Measurements from ENCODE around the gene CLEC4A. TPM values are rescaled to one million over a fixed set of nuclear protein-coding genes. Genes with fewer than 3 reads are reported as not detected.
"Not testable (repeated sequence)": the region's sequence is repeated elsewhere in the genome, so short reads cannot be mapped to it uniquely, and the experiment has no call there.

The CLEC4A gene
- total and polyA plus RNA-seq, 2 experiments from 2014 or later, result 0.48 TPM; not detected in 1

DNA sequence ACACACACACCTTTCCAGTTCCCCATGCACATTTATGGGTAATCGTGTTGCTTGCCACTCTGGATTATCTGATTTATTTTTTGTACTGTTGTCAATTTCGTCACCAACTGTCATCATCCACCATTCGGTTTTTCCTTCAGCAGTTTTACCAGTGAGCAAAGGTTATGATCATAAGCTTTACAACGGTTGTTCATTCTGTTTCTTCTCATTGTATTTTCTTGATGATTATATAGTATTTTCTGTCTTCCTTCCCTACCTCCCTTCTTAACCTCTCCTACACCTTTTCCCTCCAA lies 40.7 kb upstream of the CLEC4A start (continued):
- TF ChIP-seq, protein P1, sequence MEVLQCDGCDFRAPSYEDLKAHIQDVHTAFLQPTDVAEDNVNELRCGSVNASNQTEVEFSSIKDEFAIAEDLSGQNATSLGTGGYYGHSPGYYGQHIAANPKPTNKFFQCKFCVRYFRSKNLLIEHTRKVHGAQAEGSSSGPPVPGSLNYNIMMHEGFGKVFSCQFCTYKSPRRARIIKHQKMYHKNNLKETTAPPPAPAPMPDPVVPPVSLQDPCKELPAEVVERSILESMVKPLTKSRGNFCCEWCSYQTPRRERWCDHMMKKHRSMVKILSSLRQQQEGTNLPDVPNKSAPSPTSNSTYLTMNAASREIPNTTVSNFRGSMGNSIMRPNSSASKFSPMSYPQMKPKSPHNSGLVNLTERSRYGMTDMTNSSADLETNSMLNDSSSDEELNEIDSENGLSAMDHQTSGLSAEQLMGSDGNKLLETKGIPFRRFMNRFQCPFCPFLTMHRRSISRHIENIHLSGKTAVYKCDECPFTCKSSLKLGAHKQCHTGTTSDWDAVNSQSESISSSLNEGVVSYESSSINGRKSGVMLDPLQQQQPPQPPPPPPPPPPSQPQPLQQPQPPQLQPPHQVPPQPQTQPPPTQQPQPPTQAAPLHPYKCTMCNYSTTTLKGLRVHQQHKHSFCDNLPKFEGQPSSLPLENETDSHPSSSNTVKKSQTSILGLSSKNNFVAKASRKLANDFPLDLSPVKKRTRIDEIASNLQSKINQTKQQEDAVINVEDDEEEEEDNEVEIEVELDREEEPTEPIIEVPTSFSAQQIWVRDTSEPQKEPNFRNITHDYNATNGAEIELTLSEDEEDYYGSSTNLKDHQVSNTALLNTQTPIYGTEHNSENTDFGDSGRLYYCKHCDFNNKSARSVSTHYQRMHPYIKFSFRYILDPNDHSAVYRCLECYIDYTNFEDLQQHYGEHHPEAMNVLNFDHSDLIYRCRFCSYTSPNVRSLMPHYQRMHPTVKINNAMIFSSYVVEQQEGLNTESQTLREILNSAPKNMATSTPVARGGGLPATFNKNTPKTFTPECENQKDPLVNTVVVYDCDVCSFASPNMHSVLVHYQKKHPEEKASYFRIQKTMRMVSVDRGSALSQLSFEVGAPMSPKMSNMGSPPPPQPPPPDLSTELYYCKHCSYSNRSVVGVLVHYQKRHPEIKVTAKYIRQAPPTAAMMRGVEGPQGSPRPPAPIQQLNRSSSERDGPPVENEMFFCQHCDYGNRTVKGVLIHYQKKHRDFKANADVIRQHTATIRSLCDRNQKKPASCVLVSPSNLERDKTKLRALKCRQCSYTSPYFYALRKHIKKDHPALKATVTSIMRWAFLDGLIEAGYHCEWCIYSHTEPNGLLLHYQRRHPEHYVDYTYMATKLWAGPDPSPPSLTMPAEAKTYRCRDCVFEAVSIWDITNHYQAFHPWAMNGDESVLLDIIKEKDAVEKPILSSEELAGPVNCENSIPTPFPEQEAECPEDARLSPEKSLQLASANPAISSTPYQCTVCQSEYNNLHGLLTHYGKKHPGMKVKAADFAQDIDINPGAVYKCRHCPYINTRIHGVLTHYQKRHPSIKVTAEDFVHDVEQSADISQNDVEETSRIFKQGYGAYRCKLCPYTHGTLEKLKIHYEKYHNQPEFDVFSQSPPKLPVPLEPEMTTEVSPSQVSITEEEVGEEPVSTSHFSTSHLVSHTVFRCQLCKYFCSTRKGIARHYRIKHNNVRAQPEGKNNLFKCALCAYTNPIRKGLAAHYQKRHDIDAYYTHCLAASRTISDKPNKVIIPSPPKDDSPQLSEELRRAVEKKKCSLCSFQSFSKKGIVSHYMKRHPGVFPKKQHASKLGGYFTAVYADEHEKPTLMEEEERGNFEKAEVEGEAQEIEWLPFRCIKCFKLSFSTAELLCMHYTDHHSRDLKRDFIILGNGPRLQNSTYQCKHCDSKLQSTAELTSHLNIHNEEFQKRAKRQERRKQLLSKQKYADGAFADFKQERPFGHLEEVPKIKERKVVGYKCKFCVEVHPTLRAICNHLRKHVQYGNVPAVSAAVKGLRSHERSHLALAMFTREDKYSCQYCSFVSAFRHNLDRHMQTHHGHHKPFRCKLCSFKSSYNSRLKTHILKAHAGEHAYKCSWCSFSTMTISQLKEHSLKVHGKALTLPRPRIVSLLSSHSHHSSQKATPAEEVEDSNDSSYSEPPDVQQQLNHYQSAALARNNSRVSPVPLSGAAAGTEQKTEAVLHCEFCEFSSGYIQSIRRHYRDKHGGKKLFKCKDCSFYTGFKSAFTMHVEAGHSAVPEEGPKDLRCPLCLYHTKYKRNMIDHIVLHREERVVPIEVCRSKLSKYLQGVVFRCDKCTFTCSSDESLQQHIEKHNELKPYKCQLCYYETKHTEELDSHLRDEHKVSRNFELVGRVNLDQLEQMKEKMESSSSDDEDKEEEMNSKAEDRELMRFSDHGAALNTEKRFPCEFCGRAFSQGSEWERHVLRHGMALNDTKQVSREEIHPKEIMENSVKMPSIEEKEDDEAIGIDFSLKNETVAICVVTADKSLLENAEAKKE (CRISPR knock-in tag; IDR thresholded peaks at IDR 0.05), result no peak
- TF ChIP-seq ZNF331 (CRISPR knock-in tag; IDR thresholded peaks at IDR 0.05; ENCODE audit: low read depth) (no peak), CREB1 (CRISPR knock-in tag; IDR thresholded peaks at IDR 0.05; ENCODE audit: low read depth) (no peak)

DNA sequence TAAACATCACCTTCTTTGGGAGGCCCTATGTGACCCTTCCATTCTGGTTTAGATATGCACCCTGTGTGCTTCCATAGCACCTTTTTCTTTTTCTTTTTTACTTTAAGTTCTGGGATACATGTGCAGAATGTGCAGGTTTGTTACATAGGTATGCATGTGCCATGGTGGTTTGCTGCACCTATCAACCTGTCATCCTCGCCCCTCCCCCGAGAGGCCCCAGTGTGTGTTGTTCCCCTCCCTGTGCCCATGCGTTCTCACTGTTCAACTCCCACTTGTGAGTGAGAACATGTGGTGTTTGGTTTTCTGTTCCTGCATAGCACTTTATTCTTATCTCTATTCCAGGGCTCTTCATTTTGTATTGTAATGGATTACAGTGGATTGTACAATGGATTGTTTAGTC lies 39.1 kb upstream of the CLEC4A start:
- H3K4me2 ChIP-seq; H3K36me3 ChIP-seq (ENCODE audit: insufficient read depth); H3K36me3 Mint-ChIP-seq (ENCODE audit: low read depth); H2AFZ ChIP-seq; H3K27ac Mint-ChIP-seq; H3K9me2 ChIP-seq (ENCODE audit: insufficient read depth); H3K4me1 Mint-ChIP-seq; H3K4me3 Mint-ChIP-seq; H3K27me3 ChIP-seq (ENCODE audit: insufficient read depth); H3K27ac ChIP-seq (ENCODE audit: low read depth); H3K27me3 Mint-ChIP-seq (ENCODE audit: insufficient read depth, low read depth, poor library complexity); H3K4me3 ChIP-seq; H3K9me3 Mint-ChIP-seq; DNase-seq (ENCODE audit: low spot score); ATAC-seq; H4K20me1 ChIP-seq (replicated peaks; ENCODE audit: insufficient read depth); H3F3A ChIP-seq (replicated peaks; ENCODE audit: low read depth): not testable (repeated sequence)
- Histone ChIP-seq H3K4me1 (ENCODE audit: insufficient read depth) (peaks cover 13% of the 10 kb centered on the region; the same call in 1 of the 2 replicates), H3K79me2 (replicated peaks; ENCODE audit: insufficient read depth) (peaks cover 42% of the 10 kb centered on the region)

DNA sequence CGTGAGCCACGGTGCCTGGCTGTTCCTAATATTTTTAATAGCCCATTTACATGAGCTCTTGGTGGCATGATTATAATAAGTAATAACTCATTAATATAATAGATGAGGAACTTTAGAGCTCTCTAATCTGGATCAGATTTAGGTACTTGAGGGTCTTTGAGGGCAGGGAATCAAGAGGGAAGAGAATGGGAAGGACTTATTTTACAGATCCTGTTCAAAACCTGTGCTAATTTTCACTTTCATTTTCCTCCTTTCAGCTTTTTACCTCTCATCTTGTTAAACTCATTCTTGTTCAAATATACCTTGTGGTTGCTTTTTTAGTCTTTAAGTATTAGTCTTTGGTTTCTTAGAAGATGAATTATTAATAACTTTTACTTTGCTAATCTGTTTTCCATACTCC lies 35.8 kb upstream of the CLEC4A start:
- Histone ChIP-seq H3K9me2 (ENCODE audit: insufficient read depth) (no peaks in the 10 kb centered on the region), H3K36me3 (ENCODE audit: insufficient read depth) (peaks cover 12% of the 10 kb centered on the region; the same call in 1 of the 2 replicates), H4K20me1 (replicated peaks; ENCODE audit: insufficient read depth) (no peaks in the 10 kb centered on the region; the same call in 1 of the 2 replicates), H2AFZ (no peak overlapping the region), H3K4me3 (no peak overlapping the region), H3K4me2 (no peak overlapping the region), H3K4me1 (ENCODE audit: insufficient read depth) (peaks cover 3% of the 10 kb centered on the region; the same call in 1 of the 2 replicates), H3K27ac (ENCODE audit: low read depth) (no peak overlapping the region), H3F3A (replicated peaks; ENCODE audit: low read depth) (no peaks in the 10 kb centered on the region), H3K79me2 (replicated peaks; ENCODE audit: insufficient read depth) (peaks cover 38% of the 10 kb centered on the region), H3K27me3 (ENCODE audit: insufficient read depth) (no peaks in the 10 kb centered on the region)
- ATAC-seq (no peak), DNase-seq (ENCODE audit: low spot score) (no peak)
- no peak overlapping the region for H3K27ac Mint-ChIP-seq
- peaks cover 2% of the 10 kb centered on the region; the same call in 2 of the 3 replicates for H3K4me1 Mint-ChIP-seq
- H3K27me3 Mint-ChIP-seq (ENCODE audit: insufficient read depth, low read depth, poor library complexity), result peaks cover 4% of the 10 kb centered on the region
- H3K9me3 Mint-ChIP-seq, result no peaks in the 10 kb centered on the region; the same call in 2 of the 3 replicates
- no peak overlapping the region for H3K4me3 Mint-ChIP-seq
- H3K36me3 Mint-ChIP-seq (ENCODE audit: low read depth), result peaks cover 20% of the 10 kb centered on the region
- TF ChIP-seq, protein P1 (CRISPR knock-in tag; IDR thresholded peaks at IDR 0.05), result no peak
- TF ChIP-seq POLR2AphosphoS5 (IDR thresholded peaks at IDR 0.05; ENCODE audit: low read depth) (no peak), ZNF331 (CRISPR knock-in tag; IDR thresholded peaks at IDR 0.05; ENCODE audit: low read depth) (no peak), EZH2 (IDR thresholded peaks at IDR 0.05; ENCODE audit: low read depth, unreplicated experiment) (no peak)

Measured in GM23338 (cell line).